H1 (cell line): ENCODE measurements around the gene GLG1. TPM values are rescaled to one million over a fixed set of nuclear protein-coding genes. Genes with fewer than 3 reads are reported as not detected.

Experiments
- CTCF ChIA-PET: fragments of 300-600 bp; sonication (Branson Sonifier 250); formaldehyde crosslinking; loops from one replicate; lab custom pipeline; 2021; ENCODE audit not compliant: partially characterized antibody; lab: Charles Lee
- POLR2A ChIA-PET: fragments of 300-600 bp; sonication (Branson Sonifier 250); formaldehyde crosslinking; loops from one replicate; lab custom pipeline; 2021; ENCODE audit warnings: inconsistent platforms; ENCODE audit not compliant: partially characterized antibody; lab: Charles Lee
- DNase-seq, 2 experiments: peaks; one replicate each; pipeline versions ENCODE4 v3.0.0 to v3.0.0-alpha.2; 2010 to 2022; ENCODE audit warnings: low spot score in 2 of 2, low read depth in 1 of 2, mixed read lengths in 1 of 2
- FAIRE-seq: peaks from 2 replicates; lab custom pipeline; 2011; peaks lifted over from hg19 to GRCh38; lab: Jason Lieb, UNC
- H2AFZ ChIP-seq: 2 replicates; pipeline ENCODE4 v1.8.1; 2012; ENCODE audit warnings: low read length, inconsistent platforms
- H2AK5ac ChIP-seq: 2 replicates; pipeline ENCODE4 v1.6.1; 2013; ENCODE audit warnings: low read depth, low read length
- H2BK120ac ChIP-seq: replicated peaks from 2 replicates; pipeline ENCODE3; 2013; ENCODE audit warnings: low read depth, low read length, inconsistent platforms
- H2BK12ac ChIP-seq: 2 replicates; pipeline ENCODE4 v1.6.1; 2013; ENCODE audit warnings: low read depth, low read length
- H2BK15ac ChIP-seq: 2 replicates; pipeline ENCODE4 v1.6.1; 2013; ENCODE audit warnings: low read length
- H2BK20ac ChIP-seq: 2 replicates; pipeline ENCODE4 v1.6.1; 2013; ENCODE audit warnings: low read length
- H2BK5ac ChIP-seq: 2 replicates; pipeline ENCODE4 v1.6.1; 2013; ENCODE audit warnings: low read depth, low read length
- H3K14ac ChIP-seq: 2 replicates; pipeline ENCODE4 v1.6.1; 2013; ENCODE audit warnings: inconsistent platforms; ENCODE audit not compliant: insufficient read length
- H3K18ac ChIP-seq: 2 replicates; pipeline ENCODE4 v1.6.1; 2013; ENCODE audit warnings: low read length; ENCODE audit errors: extremely low read depth
- H3K23ac ChIP-seq: 2 replicates; pipeline ENCODE4 v1.6.1; 2013; ENCODE audit warnings: inconsistent platforms; ENCODE audit not compliant: insufficient read length
- H3K23me2 ChIP-seq: 2 replicates; pipeline ENCODE4 v1.6.1; 2013; ENCODE audit warnings: low read depth, low read length
- H3K27ac ChIP-seq: 2 replicates; pipeline ENCODE4 v1.6.1; 2011; ENCODE audit warnings: low read depth, low read length, inconsistent platforms
- H3K27me3 ChIP-seq, 4 experiments: replicated peaks in 1 of 4; 1 replicate in 1 of 4; 2 replicates in 3 of 4; pipeline versions ENCODE4 v1.6.1 to v1.8.1; 2011 to 2013; ENCODE audit warnings: low read length in 3 of 4, mild to moderate bottlenecking in 3 of 4, inconsistent platforms in 2 of 4, mixed read lengths in 2 of 4, moderate library complexity in 1 of 4; ENCODE audit not compliant: control insufficient read depth in 3 of 4, insufficient read depth in 3 of 4; ENCODE audit errors: extremely low read depth in 1 of 4
- H3K36me3 ChIP-seq, 4 experiments: 2 replicates each; pipeline versions ENCODE4 v1.6.1 to v1.8.1; 2011 to 2013; ENCODE audit warnings: mild to moderate bottlenecking in 4 of 4, low read length in 3 of 4, moderate library complexity in 2 of 4, control low read depth in 1 of 4, inconsistent platforms in 1 of 4; ENCODE audit not compliant: insufficient read depth in 4 of 4, control insufficient read depth in 2 of 4
- H3K4ac ChIP-seq: replicated peaks from 2 replicates; pipeline ENCODE3; 2013; ENCODE audit warnings: low read length, low read depth, mixed read lengths, inconsistent platforms; ENCODE audit not compliant: insufficient read length
- H3K4me1 ChIP-seq, 4 experiments: replicated peaks in 1 of 4; 1 replicate in 1 of 4; 2 replicates in 3 of 4; pipeline versions ENCODE4 v1.6.1 to v1.8.1; 2011 to 2013; ENCODE audit warnings: low read length in 3 of 4, inconsistent platforms in 2 of 4, mixed read lengths in 1 of 4; ENCODE audit not compliant: insufficient read depth in 4 of 4, control insufficient read depth in 3 of 4
- H3K4me2 ChIP-seq, 2 experiments: 2 replicates each; pipeline versions ENCODE4 v1.6.1 to v1.8.1; 2011 to 2013; ENCODE audit warnings: low read depth in 2 of 2, low read length in 2 of 2, control low read depth in 1 of 2, inconsistent platforms in 1 of 2, mild to moderate bottlenecking in 1 of 2; ENCODE audit not compliant: insufficient read depth in 1 of 2
- H3K4me3 ChIP-seq, 4 experiments: fragments of 200-600, 300-600 bp in 1 of 4; sonication (generic), shearing (Covaris generic), sonication (Bioruptor Twin) in 1 of 4; 2 replicates each; pipeline versions ENCODE4 v1.5.1 to v1.8.1; 2011 to 2016; ENCODE audit warnings: low read length in 4 of 4, low read depth in 3 of 4, control low read depth in 2 of 4, inconsistent platforms in 2 of 4, mild to moderate bottlenecking in 2 of 4, mixed read lengths in 1 of 4, moderate library complexity in 1 of 4; ENCODE audit not compliant: insufficient read depth in 2 of 4; ENCODE audit errors: extremely low read depth in 1 of 4
- H3K56ac ChIP-seq: replicated peaks from 2 replicates; pipeline ENCODE3; 2013; ENCODE audit warnings: low read depth, mild to moderate bottlenecking, mixed read lengths, low read length, inconsistent platforms; ENCODE audit not compliant: insufficient read length
- H3K79me1 ChIP-seq: 2 replicates; pipeline ENCODE4 v1.6.1; 2013; ENCODE audit warnings: low read depth, low read length, control low read depth
- H3K79me2 ChIP-seq, 2 experiments: 2 replicates each; pipeline versions ENCODE4 v1.6.1 to v1.8.1; 2012 to 2013; ENCODE audit warnings: low read length in 2 of 2, mild to moderate bottlenecking in 2 of 2, inconsistent platforms in 1 of 2; ENCODE audit not compliant: insufficient read depth in 2 of 2, control insufficient read depth in 1 of 2
- H3K9ac ChIP-seq, 4 experiments: replicated peaks in 1 of 4; 1 replicate in 1 of 4; 2 replicates in 3 of 4; pipeline versions ENCODE4 v1.6.1 to v1.8.1; 2011 to 2013; ENCODE audit warnings: low read depth in 3 of 4, low read length in 3 of 4, control low read depth in 2 of 4, mild to moderate bottlenecking in 2 of 4, moderate library complexity in 2 of 4, inconsistent platforms in 1 of 4; ENCODE audit errors: extremely low read depth in 1 of 4
- H3K9me3 ChIP-seq, 2 experiments: 2 replicates each; pipeline versions ENCODE4 v1.6.1 to v1.8.1; 2012 to 2013; ENCODE audit warnings: mild to moderate bottlenecking in 2 of 2, moderate library complexity in 2 of 2, control low read depth in 1 of 2, inconsistent platforms in 1 of 2, low read depth in 1 of 2, low read length in 1 of 2, mixed read lengths in 1 of 2; ENCODE audit not compliant: insufficient read depth in 2 of 2
- H4K20me1 ChIP-seq, 2 experiments: replicated peaks in 1 of 2; 2 replicates each; pipeline versions ENCODE3 to v1.8.1; 2011 to 2013; ENCODE audit warnings: inconsistent platforms in 2 of 2, low read length in 2 of 2, mild to moderate bottlenecking in 1 of 2; ENCODE audit not compliant: insufficient read depth in 2 of 2, control insufficient read depth in 1 of 2
- H4K5ac ChIP-seq: 2 replicates; pipeline ENCODE4 v1.6.1; 2013; ENCODE audit warnings: low read length, low read depth, mixed read lengths, inconsistent platforms; ENCODE audit not compliant: insufficient read length
- H4K8ac ChIP-seq: 2 replicates; pipeline ENCODE4 v1.8.0; 2013; ENCODE audit warnings: mild to moderate bottlenecking, moderate library complexity, low read length, inconsistent platforms; ENCODE audit not compliant: insufficient read depth; ENCODE audit errors: extremely low read depth
- H4K91ac ChIP-seq: replicated peaks from 2 replicates; pipeline ENCODE3; 2013; ENCODE audit warnings: low read length, mixed read lengths, inconsistent platforms; ENCODE audit not compliant: insufficient read length
- ATF3 ChIP-seq: IDR thresholded peaks from 2 replicates; pipeline ENCODE4 v1.6.1; 2011; ENCODE audit warnings: low read depth, mild to moderate bottlenecking, low read length; ENCODE audit not compliant: insufficient read depth
- KDM5A ChIP-seq: fragments of 200-600 bp; IDR thresholded peaks from 2 replicates; pipeline ENCODE4 v1.7.1; 2012; ENCODE audit warnings: mild to moderate bottlenecking, low read length, inconsistent platforms, mixed read lengths
- TCF12 ChIP-seq: IDR thresholded peaks from 2 replicates; pipeline ENCODE4 v1.6.1; 2011; ENCODE audit warnings: low read depth, mild to moderate bottlenecking, low read length
- USF2 ChIP-seq: IDR thresholded peaks from 2 replicates; pipeline ENCODE4 v1.6.1; 2011; ENCODE audit warnings: low read length, improper control_type of control experiment
- WGBS, 2 experiments: shearing (Covaris generic) in 1 of 2; methylation state at CpG; one replicate each; pipeline versions ENCODE4 v1.1.6 to v1.1.7; 2013 to 2015; ENCODE audit warnings: low lambda C conversion rate in 2 of 2, mixed read lengths in 2 of 2, inconsistent platforms in 1 of 2, low coverage in 1 of 2, missing lambda C conversion rate in 1 of 2; ENCODE audit not compliant: insufficient replicate concordance in 2 of 2, insufficient coverage in 1 of 2, insufficient read length in 1 of 2; ENCODE audit errors: extremely low coverage in 1 of 2, missing lambda C conversion rate in 1 of 2; 5-methylcytosine and 5-hydroxymethylcytosine counted together
- polyA plus RNA-seq, 7 experiments: library from polyadenylated mRNA; depleted of rRNA in 3 of 7; stranded (reverse) in 5 of 7; unstranded in 2 of 7; fragments of >200 nt in 5 of 7; fragments of 200-250 nt in 2 of 7; gene quantifications; 1 replicate in 5 of 7; 2 replicates in 1 of 7; 4 replicates in 1 of 7; pipeline versions ENCODE4 v1.2.1 to v1.2.3, GENCODE V29; 2011 to 2013; ENCODE audit warnings: missing spikeins in 2 of 7, mixed read lengths in 2 of 7
- total RNA-seq: library from RNA; stranded (reverse); fragmentation: NEBNext Ultra II Directional; extraction: Animal tissue kit (Norgen Biotek cat#: 25700); gene quantifications from 2 replicates; pipeline ENCODE4 v1.2.1, GENCODE V29; 2021

GLG1 gene
- total and polyA plus RNA-seq, 2 of the 8 experiments (the other 6 are each of a cell fraction or from before 2014, with no cell fraction given), result 53.4 to 139 TPM

DNA sequence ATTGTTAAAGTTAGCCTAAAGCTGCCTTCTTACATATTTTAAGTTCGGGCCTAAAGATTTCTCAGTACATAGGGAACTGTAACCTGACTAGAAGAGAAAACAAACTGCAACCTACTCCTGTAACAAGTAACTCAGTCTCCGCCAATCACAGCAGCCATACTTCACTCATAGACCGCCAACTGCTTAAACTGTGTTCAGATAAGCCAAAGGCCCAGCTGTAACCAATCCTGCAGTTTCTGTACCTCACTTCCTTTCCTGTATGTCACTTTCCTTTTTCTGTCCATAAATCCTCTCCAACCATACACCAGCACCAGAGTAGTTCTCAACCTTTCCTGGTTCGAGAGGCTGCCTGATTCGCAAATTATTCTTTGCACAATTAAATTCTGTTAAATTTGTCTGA lies 41.5 kb downstream of the GLG1 start:
- no peak overlapping the region for H3K56ac ChIP-seq
- no peaks in the 10 kb centered on the region for H3K23me2 ChIP-seq
- H3K18ac ChIP-seq, result no peak overlapping the region
- 92% methylated on average over 5 of the region's 5 CpGs; no CpG with 5 or more reads in 1 of the 2 experiments for WGBS, 2 experiments
- H3K36me3 ChIP-seq, result no peaks in the 10 kb centered on the region
- ChIA-PET POLR2A (no interaction called here), CTCF (no interaction called here)
- DNase-seq (no peak), FAIRE-seq (no peak)
- peaks cover 5 to 16% of the 10 kb centered on the region in 2 experiments for H4K20me1 ChIP-seq
- H3K14ac ChIP-seq, result no peak overlapping the region
- H2BK20ac ChIP-seq, result no peak overlapping the region
- H2BK12ac ChIP-seq, result no peak overlapping the region
- H2BK15ac ChIP-seq, result no peak overlapping the region
- H3K23ac ChIP-seq, result no peak overlapping the region
- H3K9me3 ChIP-seq, result no peaks in the 10 kb centered on the region
- no peak overlapping the region for H2BK120ac ChIP-seq
- no peaks in the 10 kb centered on the region for H3K27me3 ChIP-seq
- H4K91ac ChIP-seq, result no peak overlapping the region
- no peak overlapping the region for H3K4me2 ChIP-seq
- no peak overlapping the region for H3K4me3 ChIP-seq
- no peak overlapping the region for H2BK5ac ChIP-seq
- H4K5ac ChIP-seq, result no peak overlapping the region
- H3K4ac ChIP-seq, result no peak overlapping the region
- no peak overlapping the region for H4K8ac ChIP-seq
- peaks cover 16 to 92% of the 10 kb centered on the region in 2 experiments for H3K79me2 ChIP-seq
- no peak overlapping the region for H2AK5ac ChIP-seq
- H3K79me1 ChIP-seq, result peaks cover 13% of the 10 kb centered on the region
- H3K4me1 ChIP-seq, result 0 out of 7 replicates have a peak, but pooled peaks cover 0 to 3% (median 0%) of the 10 kb centered on the region in 4 experiments
- no peak overlapping the region for H3K27ac ChIP-seq
- no peak overlapping the region for H2AFZ ChIP-seq
- no peak overlapping the region for H3K9ac ChIP-seq
- TF ChIP-seq USF2, result no peak
- TF ChIP-seq KDM5A, result no peak
- TF ChIP-seq ATF3, result no peak
- TF ChIP-seq TCF12, result no peak
